Activated CD4-positive, alpha-beta T cell treated with anti-CD3 and anti-CD28 coated beads, Interleukin-2, amount 50 U/mL, for 16 hours (primary cell): ENCODE measurements around the gene PLOD2.
"Not testable (repeated sequence)": the region's sequence is repeated elsewhere in the genome, so short reads cannot be mapped to it uniquely, and the experiment has no call there.

Source experiments
- DNase-seq: peaks from one replicate; pipeline ENCODE4 v3.0.0-alpha.2; 2020

PLOD2 gene

GRCh38 chr3:146134348-146135117, 26.5 kb downstream of the PLOD2 start:
- no peak for DNase-seq

DNA sequence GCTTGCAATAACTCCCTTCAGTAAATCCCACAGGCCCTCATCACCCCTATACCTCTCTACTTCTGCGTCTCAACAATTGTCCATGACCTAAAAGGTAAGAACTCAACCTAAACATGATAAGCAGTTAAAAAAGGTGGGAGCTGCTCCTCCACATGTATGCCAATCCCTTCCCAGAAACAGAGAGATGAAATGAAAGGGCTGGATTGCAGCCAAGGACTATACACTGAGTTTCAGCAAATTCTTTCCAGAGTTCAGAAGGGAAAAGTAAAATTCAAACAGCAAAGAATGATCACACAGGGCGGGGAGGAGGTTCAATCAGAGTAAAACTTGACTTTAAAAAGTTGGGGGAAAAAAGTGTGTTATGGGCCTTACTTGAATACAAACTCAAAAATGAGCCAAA, 27.5 kb downstream of the PLOD2 start:
- no peak for DNase-seq

GRCh38 chr3:146131616-146132410, 29.2 kb downstream of the PLOD2 start:
- DNase-seq: no peak

- no peak for DNase-seq
These were observed 30.1 kb downstream of the PLOD2 start for GRCh38 chr3:146130881-146131371.

- DNase-seq: no peak
These were observed 31.2 kb downstream of the PLOD2 start for GRCh38 chr3:146129750-146130149.

- no peak for DNase-seq
These were observed 32.0 kb downstream of the PLOD2 start for GRCh38 chr3:146128939-146129338.

DNA sequence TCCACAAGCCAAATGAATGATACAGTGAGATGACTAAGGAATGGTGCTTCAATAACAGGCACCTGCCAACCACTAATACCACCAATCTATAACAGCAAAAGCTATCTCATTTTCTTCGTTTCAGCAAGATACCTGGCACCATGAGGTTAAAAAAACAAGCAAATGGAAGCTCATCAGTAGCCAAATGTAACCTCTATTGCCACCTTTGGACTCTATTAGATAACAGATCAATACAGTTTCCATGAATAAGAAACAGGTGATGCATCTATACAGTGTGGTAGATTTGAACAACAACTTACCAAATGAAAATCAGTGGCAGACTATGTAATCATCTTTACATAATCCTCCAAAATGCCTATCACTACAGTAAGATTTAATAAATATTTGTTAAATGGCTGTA, 32.8 kb downstream of the PLOD2 start:
- DNase-seq: no peak

- DNase-seq: no peak
These were observed 35.0 kb downstream of the PLOD2 start for GRCh38 chr3:146125951-146126350.

GRCh38 chr3:146124126-146124801, 36.7 kb downstream of the PLOD2 start:
- DNase-seq: no peak

DNA sequence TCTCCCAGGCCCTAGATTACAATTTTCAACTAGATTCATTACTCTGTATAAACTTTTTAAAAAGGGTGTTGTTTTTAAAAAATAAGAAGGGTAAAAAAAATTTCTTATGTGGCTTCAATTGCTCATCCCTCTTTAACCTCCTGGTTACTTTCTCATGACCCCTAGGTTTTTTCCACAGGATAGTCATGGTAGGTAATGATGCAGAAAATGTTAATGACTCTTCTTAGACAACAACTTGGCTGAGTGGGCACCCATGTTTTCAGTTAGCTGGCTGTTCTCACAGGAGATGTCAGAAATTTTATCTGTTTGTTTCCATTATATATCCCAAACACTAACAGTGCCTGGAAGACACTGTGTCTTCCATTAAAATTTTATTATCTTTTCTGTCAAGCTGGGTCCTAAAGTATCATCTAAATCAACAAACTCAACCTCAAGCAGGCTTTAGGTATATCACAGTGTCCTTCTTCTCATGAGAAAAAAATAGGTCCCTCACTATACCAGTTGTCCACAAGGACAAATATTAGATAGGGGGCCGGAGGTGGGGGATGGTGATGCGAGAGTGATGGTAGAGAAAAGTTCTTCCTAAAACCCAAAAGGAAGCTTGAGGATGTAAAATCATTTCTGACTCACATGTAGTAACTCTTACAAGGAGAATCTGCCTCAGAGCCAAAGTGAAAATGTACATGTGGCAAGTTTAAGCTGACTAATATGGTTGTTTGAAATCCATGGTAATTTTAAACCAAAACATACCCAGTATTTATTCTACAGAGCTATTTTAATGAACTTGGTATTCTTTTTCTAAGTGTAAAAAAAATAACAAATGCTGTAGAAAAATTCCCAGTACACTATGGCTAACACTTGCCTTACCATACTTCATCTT, 43.3 kb downstream of the PLOD2 start:
- no peak for DNase-seq

- no peak for DNase-seq
These were observed 45.4 kb downstream of the PLOD2 start for GRCh38 chr3:146115619-146116018.

GRCh38 chr3:146113804-146114203, 47.2 kb downstream of the PLOD2 start:
- not testable (repeated sequence) for DNase-seq

DNA sequence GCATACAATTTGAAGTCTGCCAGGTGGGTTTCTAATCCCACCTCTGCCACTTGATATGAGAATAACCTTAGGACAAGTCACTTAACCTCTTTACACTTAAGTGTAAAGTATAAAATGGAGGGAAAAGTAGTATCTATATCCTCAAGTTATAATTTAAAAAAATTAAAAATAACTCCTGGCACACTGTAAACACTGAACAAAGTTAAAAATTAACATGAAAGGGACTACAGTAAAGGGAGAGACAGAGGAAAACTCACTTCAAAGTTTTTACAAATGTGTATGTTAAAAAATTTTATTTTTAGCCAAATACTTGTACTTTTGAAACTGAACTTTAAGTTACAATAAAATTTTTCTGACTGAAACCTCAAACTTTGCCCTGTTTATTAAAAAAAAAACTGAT, 49.6 kb downstream of the PLOD2 start:
- no peak for DNase-seq

DNA sequence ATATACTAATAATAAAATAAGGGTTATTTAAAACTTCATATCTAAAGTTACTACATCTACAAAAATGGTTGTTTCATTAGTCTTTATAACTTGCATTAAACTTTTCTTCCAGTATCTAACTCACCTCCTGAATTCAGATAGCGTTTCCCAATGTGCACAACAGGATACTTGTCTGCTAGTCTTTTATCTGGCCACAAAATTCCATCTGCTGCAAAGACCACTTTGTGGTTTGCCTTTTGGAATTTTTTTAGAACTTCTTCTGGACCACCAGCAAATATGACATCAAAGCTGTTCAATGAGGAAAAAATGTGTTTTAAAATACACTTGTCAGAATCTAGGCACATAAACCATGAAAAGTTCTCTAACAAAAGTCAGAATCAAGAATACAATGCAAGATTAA, 50.8 kb downstream of the PLOD2 start:
- no peak for DNase-seq

DNA sequence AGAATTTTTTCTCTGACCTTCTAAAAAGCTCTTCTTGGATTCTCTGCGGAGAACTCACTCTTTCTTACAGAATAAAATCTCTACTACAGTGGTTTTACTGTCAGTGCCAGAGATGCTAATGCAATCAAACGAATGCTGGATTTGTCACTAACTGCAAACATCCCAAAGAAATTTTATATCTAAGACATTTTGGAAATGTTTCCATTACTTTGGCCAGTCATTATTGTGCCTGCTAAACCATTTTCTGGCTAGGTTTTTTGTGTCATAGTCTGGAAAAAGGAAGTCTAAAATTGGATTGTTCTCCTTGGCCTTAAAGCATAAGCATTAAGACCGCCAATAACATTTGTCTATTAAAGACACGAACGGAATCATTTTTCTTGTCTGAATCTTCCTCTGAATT, 54.0 kb downstream of the PLOD2 start:
- no peak for DNase-seq

DNA sequence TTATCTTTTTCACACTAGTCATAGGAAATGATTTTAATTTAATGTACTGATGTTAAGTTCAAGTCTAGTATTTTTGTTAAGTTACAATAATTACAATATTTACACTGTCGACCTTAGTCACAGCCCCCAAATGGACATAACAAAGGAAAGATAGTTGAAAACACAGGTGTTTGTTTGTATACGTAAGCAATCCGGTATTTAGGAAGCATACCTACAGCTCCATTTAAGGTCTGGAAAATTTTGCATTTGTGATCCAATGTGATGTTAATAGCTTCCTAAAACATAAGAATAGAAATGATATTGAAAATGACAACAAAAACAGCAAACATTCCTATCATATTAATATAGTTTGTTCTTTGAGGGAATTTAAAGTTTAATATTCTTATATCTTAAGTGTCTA, 56.9 kb downstream of the PLOD2 start:
- no peak for DNase-seq

- DNase-seq: no peak
These were observed 58.1 kb downstream of the PLOD2 start for GRCh38 chr3:146102885-146103284.

- DNase-seq: no peak
These were observed 59.4 kb downstream of the PLOD2 start for GRCh38 chr3:146101538-146101937.

GRCh38 chr3:146100825-146101444, 60.0 kb downstream of the PLOD2 start:
- DNase-seq: no peak

GRCh38 chr3:146100180-146100579, 60.8 kb downstream of the PLOD2 start:
- no peak for DNase-seq

- DNase-seq: no peak
These were observed 61.7 kb downstream of the PLOD2 start for GRCh38 chr3:146099316-146099715.

DNA sequence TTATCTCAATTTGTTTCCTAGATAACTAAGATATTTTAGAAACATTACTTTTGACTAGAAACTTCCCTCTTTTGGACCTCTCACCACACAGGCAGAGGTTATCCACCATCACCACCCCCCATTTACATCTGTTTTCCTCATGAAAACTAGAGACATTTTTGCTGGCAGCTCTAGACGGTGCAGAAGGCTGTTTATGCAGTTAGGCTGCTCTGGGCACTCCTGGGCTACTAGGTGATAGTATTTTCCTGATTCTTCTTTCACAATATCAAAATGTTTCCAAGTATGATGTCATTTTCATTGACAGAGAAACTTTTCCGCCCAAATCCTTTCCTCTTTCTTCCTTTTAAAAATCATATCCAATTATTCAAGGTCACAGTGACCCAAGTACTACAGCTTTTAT, 67.1 kb downstream of the PLOD2 start:
- DNase-seq: no peak
